HL-60 (cell line): ENCODE results near the gene KAZN.

Experiments
- DNase-seq, 2 experiments: peaks; one replicate each; pipeline ENCODE4 v3.0.0-alpha.2; 2010 to 2020; ENCODE audit warnings: low read depth in 1 of 2, low spot score in 1 of 2
- H3K27ac ChIP-seq: fragments of 250-450 bp; sonication (Bioruptor Pico); replicated peaks from 2 replicates; pipeline ENCODE4 v1.5.1; 2020; ENCODE audit warnings: mild to moderate bottlenecking, moderate library complexity
- H3K27me3 ChIP-seq: fragments of 250-450 bp; sonication (Bioruptor Pico); 2 replicates; pipeline ENCODE4 v1.5.1; 2021; ENCODE audit warnings: mild to moderate bottlenecking, moderate library complexity; ENCODE audit not compliant: insufficient read depth, poor library complexity, severe bottlenecking
- H3K4me3 ChIP-seq: replicated peaks from 2 replicates; pipeline ENCODE4 v1.5.1; 2011; ENCODE audit warnings: mild to moderate bottlenecking, control low read depth, low read length; ENCODE audit not compliant: insufficient read depth
- CTCF ChIP-seq: IDR thresholded peaks from one replicate; pipeline ENCODE4 v1.5.1; 2011; ENCODE audit warnings: low read length, control low read depth, inconsistent platforms; ENCODE audit not compliant: insufficient read depth
- GABPA ChIP-seq: IDR thresholded peaks from 2 replicates; pipeline ENCODE4 v1.6.1; 2012; ENCODE audit warnings: low read depth
- POLR2AphosphoS5 ChIP-seq: IDR thresholded peaks from 2 replicates; pipeline ENCODE4 v1.6.1; 2012; ENCODE audit warnings: low read depth
- REST ChIP-seq: IDR thresholded peaks from 2 replicates; pipeline ENCODE4 v1.6.1; 2012; ENCODE audit warnings: low read depth; ENCODE audit not compliant: insufficient replicate concordance
- SPI1 ChIP-seq: IDR thresholded peaks from 2 replicates; pipeline ENCODE4 v1.6.1; 2012; ENCODE audit warnings: low read depth, mild to moderate bottlenecking, borderline replicate concordance

Gene KAZN

GRCh38 chr1:14794906-14795305 is 196.4 kb downstream of the KAZN start:
- no peak for DNase-seq
- no peak overlapping the region for H3K4me3 ChIP-seq
- TF ChIP-seq CTCF, result no peak
- no peak for TF ChIP-seq GABPA
- no peak for TF ChIP-seq REST
- TF ChIP-seq SPI1, result no peak
- TF ChIP-seq POLR2AphosphoS5, result no peak
- no peaks in the 10 kb centered on the region for H3K27me3 ChIP-seq
- no peak overlapping the region for H3K27ac ChIP-seq

GRCh38 chr1:14795589-14795988 is 197.1 kb downstream of the KAZN start:
- TF ChIP-seq POLR2AphosphoS5, result no peak
- TF ChIP-seq GABPA, result no peak
- no peak for TF ChIP-seq REST
- no peak for TF ChIP-seq SPI1
- TF ChIP-seq CTCF, result no peak
- H3K27me3 ChIP-seq, result no peaks in the 10 kb centered on the region
- no peak overlapping the region for H3K27ac ChIP-seq
- no peak overlapping the region for H3K4me3 ChIP-seq
- DNase-seq, result no peak

- TF ChIP-seq GABPA (no peak), SPI1 (no peak), CTCF (no peak), REST (no peak)
These were observed 201.5 kb downstream of the KAZN start for GRCh38 chr1:14800014-14800413.

More at GRCh38 chr1:14800014-14800413, 201.5 kb downstream of the KAZN start:
- Histone ChIP-seq H3K27ac (no peak overlapping the region), H3K27me3 (no peaks in the 10 kb centered on the region), H3K4me3 (no peak overlapping the region)
- no peak for DNase-seq
